Mucosa of gallbladder (tissue), 1 donor: ENCODE data around the gene PEX26. TPM values are rescaled to one million over a fixed set of nuclear protein-coding genes. Genes with fewer than 3 reads are reported as not detected.
A peak's percentile ranks its signal among the peaks of the same experiment; 100 is the strongest.
"Not testable (repeated sequence)": the region's sequence is repeated elsewhere in the genome, so short reads cannot be mapped to it uniquely, and the experiment has no call there.

Experiments used
- DNase-seq: peaks from one replicate; pipeline ENCODE4 v3.0.0-alpha.2; 2020; ENCODE audit warnings: low spot score
- total RNA-seq: library from RNA; stranded (reverse); gene quantifications from one replicate; pipeline ENCODE4 v1.2.1, GENCODE V29; 2021
- donor health status: DM: no; HTN: no; CAD: no.

Gene PEX26
- total RNA-seq, 1 donor from 2014 or later = 51.5 TPM

- DNase-seq = not testable (repeated sequence)
Observed at GRCh38 chr22:18071307-18071967, 6.4 kb upstream of the PEX26 start.

GRCh38 chr22:18071968-18072310 is 5.9 kb upstream of the PEX26 start:
- no peak for DNase-seq

- DNase-seq = no peak
Observed at GRCh38 chr22:18073467-18073866, 4.3 kb upstream of the PEX26 start.

GRCh38 chr22:18073927-18074326 is 3.9 kb upstream of the PEX26 start:
- DNase-seq = not testable (repeated sequence)

- no peak for DNase-seq
Observed at GRCh38 chr22:18075101-18075719, 2.6 kb upstream of the PEX26 start.

GRCh38 chr22:18075720-18076497 is 1.9 kb upstream of the PEX26 start:
- peak; percentile 73 for DNase-seq

- no peak for DNase-seq
Observed at GRCh38 chr22:18077087-18077638, 627 bp upstream of the PEX26 start.

GRCh38 chr22:18078329-18079041 is 695 bp downstream of the PEX26 start:
- no peak for DNase-seq

- DNase-seq = no peak
Observed at GRCh38 chr22:18079706-18080233, 2.0 kb downstream of the PEX26 start.

- DNase-seq = no peak
Observed at GRCh38 chr22:18081416-18081815, 3.6 kb downstream of the PEX26 start.

- DNase-seq = no peak
Observed at GRCh38 chr22:18082467-18082866, 4.7 kb downstream of the PEX26 start.

GRCh38 chr22:18083406-18083805 is 5.6 kb downstream of the PEX26 start:
- DNase-seq = no peak

GRCh38 chr22:18085188-18085587 is 7.4 kb downstream of the PEX26 start:
- DNase-seq = peak; percentile 81

- no peak for DNase-seq
Observed at GRCh38 chr22:18087350-18087855, 9.6 kb downstream of the PEX26 start.

- DNase-seq = no peak
Observed at GRCh38 chr22:18088825-18089568, 11.2 kb downstream of the PEX26 start.

- no peak for DNase-seq
Observed at GRCh38 chr22:18090286-18090685, 12.5 kb downstream of the PEX26 start.

GRCh38 chr22:18091478-18091877 is 13.7 kb downstream of the PEX26 start:
- DNase-seq = no peak

- DNase-seq = peak; percentile 85
Observed at GRCh38 chr22:18091916-18092526, 14.2 kb downstream of the PEX26 start.

- no peak for DNase-seq
Observed at GRCh38 chr22:18093661-18094060, 15.9 kb downstream of the PEX26 start.

- no peak for DNase-seq
Observed at GRCh38 chr22:18095101-18095805, 17.5 kb downstream of the PEX26 start.
